IMR-90 (cell line): Measurements from ENCODE around the gene CHL1. TPM values are rescaled to one million over a fixed set of nuclear protein-coding genes. Genes with fewer than 3 reads are reported as not detected.

Source experiments
- ATAC-seq: fragments of 200-7000 bp; cut with Tn5 transposase; 2 replicates; pipeline ENCODE4 v1.9.1; 2020; ENCODE audit warnings: low read depth, mild to moderate bottlenecking, moderate library complexity
- BruUV-seq: library from RNA; stranded (reverse); fragments of 400-500 nt; replicated peaks from 2 replicates; lab custom pipeline; 2021; lab: Mats Ljungman, UMichigan
- CTCF ChIA-PET: fragments of 300-600 bp; formaldehyde crosslinking; extraction: SDS; loops from one replicate; lab custom pipeline; 2021; ENCODE audit warnings: antibody characterized with exemption; lab: Yijun Ruan, JAX
- POLR2A ChIA-PET: fragments of 300-600 bp; sonication (Branson Sonifier 250); formaldehyde crosslinking; loops from one replicate; lab custom pipeline; 2022; ENCODE audit warnings: antibody characterized with exemption; ENCODE audit not compliant: unreplicated experiment; lab: Charles Lee
- DNase-seq: peaks from one replicate; pipeline ENCODE4 v3.0.0; 2013
- H2AFZ ChIP-seq: replicated peaks from 2 replicates; pipeline ENCODE3; 2013; ENCODE audit warnings: low read length, mild to moderate bottlenecking; ENCODE audit not compliant: poor library complexity
- H2AK5ac ChIP-seq: 2 replicates; pipeline ENCODE4 v1.6.1; 2013; ENCODE audit warnings: low read depth, low read length, inconsistent platforms
- H2AK9ac ChIP-seq: replicated peaks from 2 replicates; pipeline ENCODE3; 2013; ENCODE audit warnings: mild to moderate bottlenecking, low read depth, low read length, moderate library complexity; ENCODE audit not compliant: poor library complexity
- H2BK120ac ChIP-seq: 2 replicates; pipeline ENCODE4 v1.6.1; 2013; ENCODE audit warnings: low read depth, low read length, inconsistent platforms
- H2BK15ac ChIP-seq: 3 replicates; pipeline ENCODE4 v1.6.1; 2013; ENCODE audit warnings: low read depth, low read length, inconsistent platforms
- H2BK20ac ChIP-seq: 2 replicates; pipeline ENCODE4 v1.6.1; 2013; ENCODE audit warnings: low read depth, mild to moderate bottlenecking, inconsistent platforms, low read length, moderate library complexity
- H2BK5ac ChIP-seq: 2 replicates; pipeline ENCODE4 v1.6.1; 2013; ENCODE audit warnings: mild to moderate bottlenecking, low read depth, low read length, inconsistent platforms; ENCODE audit not compliant: poor library complexity, severe bottlenecking
- H3K14ac ChIP-seq: replicated peaks from 2 replicates; pipeline ENCODE4 v1.6.1; 2013; ENCODE audit warnings: low read depth, low read length, inconsistent platforms
- H3K18ac ChIP-seq: 2 replicates; pipeline ENCODE4 v1.6.1; 2013; ENCODE audit warnings: low read depth, low read length, control low read depth
- H3K23ac ChIP-seq: 2 replicates; pipeline ENCODE4 v1.6.1; 2013; ENCODE audit warnings: low read depth, low read length, inconsistent platforms
- H3K27ac ChIP-seq: 2 replicates; pipeline ENCODE4 v1.5.1; 2013; ENCODE audit warnings: mild to moderate bottlenecking, control low read depth, low read length; ENCODE audit not compliant: insufficient read depth
- H3K27me3 ChIP-seq: 2 replicates; pipeline ENCODE4 v1.6.1; 2013; ENCODE audit warnings: low read length; ENCODE audit not compliant: control insufficient read depth, insufficient read depth
- H3K36me3 ChIP-seq: 2 replicates; pipeline ENCODE4 v1.6.1; 2013; ENCODE audit warnings: low read length, mixed read lengths; ENCODE audit not compliant: control insufficient read depth, insufficient read depth
- H3K4ac ChIP-seq: 2 replicates; pipeline ENCODE4 v1.6.1; 2013; ENCODE audit warnings: low read depth, low read length, inconsistent platforms
- H3K4me1 ChIP-seq: 2 replicates; pipeline ENCODE4 v1.6.1; 2013; ENCODE audit warnings: low read length, mixed read lengths; ENCODE audit not compliant: control insufficient read depth, insufficient read depth
- H3K4me2 ChIP-seq: 2 replicates; pipeline ENCODE4 v1.6.1; 2013; ENCODE audit warnings: low read depth, mild to moderate bottlenecking, control low read depth, low read length, moderate library complexity
- H3K4me3 ChIP-seq: 2 replicates; pipeline ENCODE4 v1.5.1; 2013; ENCODE audit warnings: low read depth, mild to moderate bottlenecking, control low read depth, low read length, moderate library complexity; ENCODE audit not compliant: insufficient read depth
- H3K56ac ChIP-seq: 2 replicates; pipeline ENCODE4 v1.6.1; 2013; ENCODE audit warnings: low read length, inconsistent platforms; ENCODE audit not compliant: insufficient read depth; ENCODE audit errors: extremely low read depth
- H3K79me1 ChIP-seq, 2 experiments: 2 replicates each; pipeline ENCODE4 v1.6.1; 2013; ENCODE audit warnings: low read length in 2 of 2, inconsistent platforms in 1 of 2, low read depth in 1 of 2
- H3K9ac ChIP-seq: 2 replicates; pipeline ENCODE4 v1.6.1; 2013; ENCODE audit warnings: low read depth, low read length, control low read depth
- H3K9me1 ChIP-seq: 2 replicates; pipeline ENCODE4 v1.6.1; 2013; ENCODE audit warnings: low read length, inconsistent platforms; ENCODE audit not compliant: insufficient read depth
- H3K9me3 ChIP-seq: 2 replicates; pipeline ENCODE4 v1.6.1; 2013; ENCODE audit warnings: low read length; ENCODE audit not compliant: control insufficient read depth, insufficient read depth
- H4K20me1 ChIP-seq: 2 replicates; pipeline ENCODE4 v1.6.1; 2013; ENCODE audit warnings: low read length, inconsistent platforms; ENCODE audit not compliant: insufficient read depth
- H4K5ac ChIP-seq: 2 replicates; pipeline ENCODE4 v1.6.1; 2013; ENCODE audit warnings: mild to moderate bottlenecking, low read depth, low read length, control low read depth
- H4K8ac ChIP-seq, 2 experiments: 2 replicates each; pipeline ENCODE4 v1.6.1; 2013; ENCODE audit warnings: low read depth in 2 of 2, low read length in 2 of 2, control low read depth in 1 of 2, inconsistent platforms in 1 of 2
- H4K91ac ChIP-seq: 2 replicates; pipeline ENCODE4 v1.6.1; 2013; ENCODE audit warnings: low read depth, low read length, inconsistent platforms; ENCODE audit not compliant: insufficient read depth
- BHLHE40 ChIP-seq: fragments of 150-350 bp; IDR thresholded peaks from 2 replicates; pipeline ENCODE4 v1.6.1; 2016; ENCODE audit warnings: mild to moderate bottlenecking, low read depth, low read length
- CEBPB ChIP-seq: IDR thresholded peaks from 2 replicates; pipeline ENCODE4 v1.6.1; 2012; ENCODE audit warnings: low read depth, low read length, improper control_type of control experiment
- CHD1 ChIP-seq: IDR thresholded peaks from 2 replicates; pipeline ENCODE4 v1.6.1; 2012; ENCODE audit warnings: low read depth, low read length, improper control_type of control experiment
- CTCF ChIP-seq: conservative IDR thresholded peaks from 2 replicates; pipeline ENCODE4 v1.5.1; 2012; ENCODE audit warnings: mild to moderate bottlenecking, low read depth, low read length, improper control_type of control experiment
- ELK1 ChIP-seq: fragments of 150-350 bp; IDR thresholded peaks from 2 replicates; pipeline ENCODE4 v1.6.1; 2016; ENCODE audit warnings: low read depth, mild to moderate bottlenecking, low read length, moderate library complexity, borderline replicate concordance
- FOS ChIP-seq: fragments of 150-350 bp; IDR thresholded peaks from 2 replicates; pipeline ENCODE4 v1.6.1; 2016; ENCODE audit warnings: low read depth, low read length
- MAFK ChIP-seq: IDR thresholded peaks from 2 replicates; pipeline ENCODE4 v1.6.1; 2012; ENCODE audit warnings: low read depth, low read length, improper control_type of control experiment
- MAZ ChIP-seq: IDR thresholded peaks from 2 replicates; pipeline ENCODE4 v1.6.1; 2012; ENCODE audit warnings: low read depth, mild to moderate bottlenecking, low read length, improper control_type of control experiment, moderate library complexity, borderline replicate concordance
- MXI1 ChIP-seq: IDR thresholded peaks from 2 replicates; pipeline ENCODE4 v1.6.1; 2012; ENCODE audit warnings: low read depth, mild to moderate bottlenecking, low read length, moderate library complexity, borderline replicate concordance
- NFE2L2 ChIP-seq: fragments of 150-350 bp; IDR thresholded peaks from 2 replicates; pipeline ENCODE4 v1.6.1; 2016; ENCODE audit warnings: low read depth, mild to moderate bottlenecking, low read length
- POLR2A ChIP-seq: IDR thresholded peaks from 2 replicates; pipeline ENCODE4 v1.6.1; 2012; ENCODE audit warnings: mild to moderate bottlenecking, low read depth, low read length
- RAD21 ChIP-seq: IDR thresholded peaks from 2 replicates; pipeline ENCODE4 v1.6.1; 2012; ENCODE audit warnings: low read length, improper control_type of control experiment
- RCOR1 ChIP-seq: IDR thresholded peaks from 2 replicates; pipeline ENCODE4 v1.6.1; 2012; ENCODE audit warnings: mild to moderate bottlenecking, low read length, improper control_type of control experiment; ENCODE audit not compliant: insufficient replicate concordance
- RFX5 ChIP-seq: IDR thresholded peaks from 2 replicates; pipeline ENCODE4 v1.8.0; 2012; ENCODE audit warnings: low read depth, mild to moderate bottlenecking, low read length, moderate library complexity
- SMC3 ChIP-seq: fragments of 150-350 bp; IDR thresholded peaks from 2 replicates; pipeline ENCODE4 v1.6.1; 2016; ENCODE audit warnings: low read depth, mild to moderate bottlenecking, antibody characterized with exemption, low read length, moderate library complexity
- USF2 ChIP-seq: fragments of 150-350 bp; IDR thresholded peaks from 2 replicates; pipeline ENCODE4 v1.6.1; 2017; ENCODE audit warnings: mild to moderate bottlenecking, antibody characterized with exemption, low read length, low read depth
- WGBS, 2 experiments: methylation state at CpG; one replicate each; pipeline versions ENCODE4 v1.1.5 to v1.1.7; 2013; ENCODE audit warnings: missing lambda C conversion rate in 2 of 2; ENCODE audit not compliant: insufficient read length in 1 of 2; ENCODE audit errors: extremely low coverage in 2 of 2; 5-methylcytosine and 5-hydroxymethylcytosine counted together
- dilution Hi-C: fragments of 300-500 bp; cut with HindIII; formaldehyde crosslinking; loops from one replicate; pipeline ENCODE4 v1.14.3; 2018; ENCODE audit warnings: low sequenced_read_pairs; ENCODE audit not compliant: unreplicated experiment
- in situ Hi-C: fragments of 300-500 bp; cut with MboI; formaldehyde crosslinking; loops from 3 replicates; pipeline ENCODE4 v1.14.3; 2019; ENCODE audit warnings: low sequenced_read_pairs, inconsistent platforms, mixed read lengths
- intact Hi-C: fragments of 100-400 bp; cut with micrococcal nuclease; formaldehyde crosslinking; loops from 2 replicates; pipeline ENCODE4 v1.10.0; 2022
- polyA plus RNA-seq, 3 experiments: library from polyadenylated mRNA; depleted of rRNA; stranded (reverse); fragments of >200 nt; gene quantifications; 2 replicates each; pipeline ENCODE4 v1.2.3, GENCODE V29; 2012; ENCODE audit warnings: low replicate concordance in 1 of 3
- total RNA-seq: library from RNA; depleted of rRNA; stranded (reverse); fragments of >200 nt; gene quantifications from 2 replicates; pipeline ENCODE4 v1.2.3, GENCODE V29; 2012

The CHL1 gene
- total and polyA plus RNA-seq, 2 of the 4 experiments (the other 2 are of a cell fraction) = 0.38 to 1.6 TPM

- H3K18ac ChIP-seq = no peak overlapping the region
- no peak for TF ChIP-seq CEBPB
- no peak for TF ChIP-seq MAFK
- no peak for TF ChIP-seq MAZ
- no peak for TF ChIP-seq FOS
- TF ChIP-seq POLR2A = no peak
- TF ChIP-seq CHD1 = no peak
- no peak for TF ChIP-seq RFX5
- no peak for TF ChIP-seq CTCF
- no peak for TF ChIP-seq MXI1
- TF ChIP-seq RCOR1 = no peak
- no peak for TF ChIP-seq USF2
- TF ChIP-seq SMC3 = no peak
- TF ChIP-seq ELK1 = no peak
- TF ChIP-seq NFE2L2 = no peak
- no peak for TF ChIP-seq BHLHE40
- no peak for TF ChIP-seq RAD21
- no peak overlapping the region for H2BK5ac ChIP-seq
- no peak overlapping the region for H3K27ac ChIP-seq
- no peak overlapping the region for H3K4ac ChIP-seq
- no peaks in the 10 kb centered on the region for H3K9me1 ChIP-seq
- H4K5ac ChIP-seq = no peak overlapping the region
- no peaks in the 10 kb centered on the region for H3K79me1 ChIP-seq
- in situ Hi-C loops = no loop called here
- no peak overlapping the region for H2BK120ac ChIP-seq
- H3K4me2 ChIP-seq = no peak overlapping the region
- POLR2A ChIA-PET = no interaction called here
- H3K9me3 ChIP-seq = no peaks in the 10 kb centered on the region
- H2AK9ac ChIP-seq = no peak overlapping the region
- no peak overlapping the region for H3K4me3 ChIP-seq
- dilution Hi-C loops = no loop called here
- BruUV-seq = no TSS peak
- no peak overlapping the region for H3K14ac ChIP-seq
- no peak overlapping the region for H3K23ac ChIP-seq
- H2AK5ac ChIP-seq = no peak overlapping the region
- no peak overlapping the region for H2AFZ ChIP-seq
- CTCF ChIA-PET = no interaction called here
- no peak overlapping the region for H4K8ac ChIP-seq
- H3K27me3 ChIP-seq = no peaks in the 10 kb centered on the region
- no peaks in the 10 kb centered on the region for H3K4me1 ChIP-seq
- no CpG with 5 or more reads among the region's 3 CpGs for WGBS, 2 experiments
- no peak overlapping the region for H3K9ac ChIP-seq
- H2BK15ac ChIP-seq = no peak overlapping the region
- no peaks in the 10 kb centered on the region for H3K36me3 ChIP-seq
- intact Hi-C loops = no loop called here
- H4K91ac ChIP-seq = no peak overlapping the region
- H2BK20ac ChIP-seq = no peak overlapping the region
- H4K20me1 ChIP-seq = no peaks in the 10 kb centered on the region
- ATAC-seq (no peak), DNase-seq (no peak)
- no peak overlapping the region for H3K56ac ChIP-seq
Observed at GRCh38 chr3:256501-256900, 59.9 kb downstream of the CHL1 start.
